ENCODE results near the gene NFKBIA.

- TF ChIP-seq CTCF (conservative IDR thresholded peaks at IDR 0.05), result no peak
- TF ChIP-seq ZFX (IDR thresholded peaks at IDR 0.05), result no peak
Observed at GRCh38 chr14:35384455-35385041, 20.0 kb downstream of the NFKBIA start.

Data from C4-2B (cell line).